K562 (cell line): ENCODE results near the gene OTOR. TPM values are rescaled to one million over a fixed set of nuclear protein-coding genes. Genes with fewer than 3 reads are reported as not detected.

Experiments
- DACH1 ChIP-seq: fragments of 450-650 bp; IDR thresholded peaks from 2 replicates; pipeline ENCODE4 v1.6.1; 2018; ENCODE audit not compliant: partially characterized antibody
- DNMT1 ChIP-seq: fragments of 450-650 bp; IDR thresholded peaks from 2 replicates; pipeline ENCODE4 v1.6.1; 2016; ENCODE audit warnings: antibody characterized with exemption, mild to moderate bottlenecking
- E2F4 ChIP-seq: sonication (generic); formaldehyde crosslinking; IDR thresholded peaks from 2 replicates; pipeline ENCODE4 v1.8.0; 2022; ENCODE audit warnings: mild to moderate bottlenecking, low read depth, missing genetic modification reagents
- HDAC8 ChIP-seq: fragments of 450-650 bp; IDR thresholded peaks from 2 replicates; pipeline ENCODE4 v1.6.1; 2016; ENCODE audit warnings: mild to moderate bottlenecking, missing genetic modification characterization, moderate library complexity, missing compliant biosample characterization
- KDM4B ChIP-seq, 2 experiments: fragments of 450-650 bp in 1 of 2; sonication (generic) in 1 of 2; IDR thresholded peaks; 2 replicates each; pipeline ENCODE4 v1.6.1; 2016 to 2017; ENCODE audit warnings: borderline replicate concordance in 2 of 2, antibody characterized with exemption in 1 of 2, low read depth in 1 of 2, mild to moderate bottlenecking in 1 of 2
- POLR2B ChIP-seq: fragments of 450-650 bp; IDR thresholded peaks from 2 replicates; pipeline ENCODE4 v1.6.1; 2018; ENCODE audit warnings: low read depth; ENCODE audit not compliant: partially characterized antibody
- POLR2G ChIP-seq: fragments of 200-400 bp; formaldehyde crosslinking; IDR thresholded peaks from 2 replicates; pipeline ENCODE4 v1.6.1; 2017; ENCODE audit warnings: low read depth, mild to moderate bottlenecking, antibody characterized with exemption, low read length, moderate library complexity
- PTBP1 ChIP-seq: fragments of 200-400 bp; formaldehyde crosslinking; IDR thresholded peaks from 2 replicates; pipeline ENCODE4 v1.6.1; 2017; ENCODE audit warnings: low read depth, low read length
- SMARCC2 ChIP-seq: fragments of 450-650 bp; IDR thresholded peaks from 2 replicates; pipeline ENCODE4 v1.6.1; 2017; ENCODE audit warnings: antibody characterized with exemption, moderate library complexity, mild to moderate bottlenecking, low read depth
- SRSF3 ChIP-seq: fragments of 200-400 bp; formaldehyde crosslinking; IDR thresholded peaks from 2 replicates; pipeline ENCODE4 v1.6.1; 2016; ENCODE audit warnings: mild to moderate bottlenecking, low read length, moderate library complexity; ENCODE audit not compliant: insufficient read depth
- STAT5A ChIP-seq: IDR thresholded peaks from 2 replicates; pipeline ENCODE4 v1.6.1; 2012; ENCODE audit warnings: low read length, inconsistent platforms, borderline replicate concordance
- TAL1 ChIP-seq: fragments of 450-650 bp; IDR thresholded peaks from 2 replicates; pipeline ENCODE4 v1.6.1; 2016; ENCODE audit warnings: mild to moderate bottlenecking
- ZBTB7A ChIP-seq: IDR thresholded peaks from 2 replicates; pipeline ENCODE4 v1.6.1; 2011; ENCODE audit warnings: low read depth, mild to moderate bottlenecking, low read length, moderate library complexity, borderline replicate concordance; ENCODE audit not compliant: control insufficient read depth
- ZNF12 ChIP-seq: sonication (generic); formaldehyde crosslinking; IDR thresholded peaks from 2 replicates; pipeline ENCODE4 v1.4.0; 2020; ENCODE audit warnings: mild to moderate bottlenecking, missing genetic modification reagents
- ZNF175 ChIP-seq: fragments of 200-800 bp; sonication (Bioruptor generic); IDR thresholded peaks from 2 replicates; pipeline ENCODE4 v1.6.1; 2016; ENCODE audit warnings: low read depth, mild to moderate bottlenecking, missing genetic modification characterization, missing compliant biosample characterization
- ZNF507 ChIP-seq: conservative IDR thresholded peaks from 2 replicates; pipeline ENCODE4 v1.6.1; 2017; ENCODE audit warnings: missing genetic modification characterization, missing compliant biosample characterization
- ZNF57 ChIP-seq: fragments of 450-650 bp; formaldehyde crosslinking; IDR thresholded peaks from 2 replicates; pipeline ENCODE4 v1.4.0; 2020; ENCODE audit warnings: mild to moderate bottlenecking, moderate library complexity
- ZNF639 ChIP-seq, 2 experiments: fragments of 200-800 bp in 1 of 2; sonication (Bioruptor generic) in 1 of 2; sonication (generic) in 1 of 2; formaldehyde crosslinking in 1 of 2; IDR thresholded peaks in 1 of 2; conservative IDR thresholded peaks in 1 of 2; 2 replicates each; pipeline versions ENCODE4 v1.5.0 to v1.6.1; 2016 to 2020; ENCODE audit warnings: missing compliant biosample characterization in 1 of 2, missing genetic modification characterization in 1 of 2, missing genetic modification reagents in 1 of 2
- ZNF668 ChIP-seq: fragments of 250-450 bp; sonication (Bioruptor Pico); IDR thresholded peaks from 2 replicates; pipeline ENCODE4 v1.8.0; 2022; ENCODE audit warnings: mild to moderate bottlenecking, inconsistent platforms
- ZNF764 ChIP-seq: fragments of 250-450 bp; sonication (Bioruptor Pico); IDR thresholded peaks from 2 replicates; pipeline ENCODE4 v1.4.0; 2020; ENCODE audit warnings: low read depth, mild to moderate bottlenecking, moderate library complexity
- ZNF766 ChIP-seq: fragments of 200-800 bp; sonication (Bioruptor generic); conservative IDR thresholded peaks from 2 replicates; pipeline ENCODE4 v1.6.1; 2016; ENCODE audit warnings: missing genetic modification characterization, missing compliant biosample characterization
- ZNF780A ChIP-seq: fragments of 250-450 bp; sonication (Bioruptor Pico); IDR thresholded peaks from 2 replicates; pipeline ENCODE4 v1.5.0; 2021; ENCODE audit warnings: mild to moderate bottlenecking
- polyA plus RNA-seq, 8 experiments: library from polyadenylated mRNA; depleted of rRNA in 4 of 8; stranded (reverse) in 5 of 8; unstranded in 3 of 8; fragments of >200 nt; fragmentation: Nextera tagmentation in 2 of 8; fragmentation: Illumina TruSeq in 1 of 8; extraction: Ambion mirVana in 2 of 8; extraction: Trizol in 1 of 8; gene quantifications; 2 replicates each; pipeline versions ENCODE4 v1.2.1 to v1.2.3, GENCODE V29; 2011 to 2014; ENCODE audit warnings: inconsistent platforms in 1 of 8, missing spikeins in 1 of 8
- total RNA-seq, 7 experiments: library from RNA; depleted of rRNA in 6 of 7; stranded (reverse); fragments of >200 nt in 6 of 7; fragmentation: Illumina TruSeq in 2 of 7; extraction: Trizol in 2 of 7; gene quantifications; 2 replicates each; pipeline versions ENCODE4 v1.2.1 to v1.2.3, GENCODE V29; 2011 to 2021; ENCODE audit warnings: low replicate concordance in 1 of 7
- TF ChIP-seq, protein P1 (sequence below): sonication (generic); formaldehyde crosslinking; IDR thresholded peaks from 2 replicates; pipeline ENCODE4 v1.8.0; 2022; ENCODE audit warnings: mild to moderate bottlenecking, missing genetic modification reagents
- TF ChIP-seq, protein P2 (sequence below), 2 experiments: fragments of 450-650 bp in 1 of 2; sonication (generic) in 1 of 2; formaldehyde crosslinking; conservative IDR thresholded peaks; 2 replicates each; pipeline versions ENCODE4 v1.4.0 to v1.8.1; 2020 to 2022; ENCODE audit warnings: mild to moderate bottlenecking in 1 of 2, missing genetic modification reagents in 1 of 2

Gene OTOR
- total and polyA plus RNA-seq, 9 of the 15 experiments (the other 6 are each of a cell fraction or from before 2014, with no cell fraction given): not detected

DNA sequence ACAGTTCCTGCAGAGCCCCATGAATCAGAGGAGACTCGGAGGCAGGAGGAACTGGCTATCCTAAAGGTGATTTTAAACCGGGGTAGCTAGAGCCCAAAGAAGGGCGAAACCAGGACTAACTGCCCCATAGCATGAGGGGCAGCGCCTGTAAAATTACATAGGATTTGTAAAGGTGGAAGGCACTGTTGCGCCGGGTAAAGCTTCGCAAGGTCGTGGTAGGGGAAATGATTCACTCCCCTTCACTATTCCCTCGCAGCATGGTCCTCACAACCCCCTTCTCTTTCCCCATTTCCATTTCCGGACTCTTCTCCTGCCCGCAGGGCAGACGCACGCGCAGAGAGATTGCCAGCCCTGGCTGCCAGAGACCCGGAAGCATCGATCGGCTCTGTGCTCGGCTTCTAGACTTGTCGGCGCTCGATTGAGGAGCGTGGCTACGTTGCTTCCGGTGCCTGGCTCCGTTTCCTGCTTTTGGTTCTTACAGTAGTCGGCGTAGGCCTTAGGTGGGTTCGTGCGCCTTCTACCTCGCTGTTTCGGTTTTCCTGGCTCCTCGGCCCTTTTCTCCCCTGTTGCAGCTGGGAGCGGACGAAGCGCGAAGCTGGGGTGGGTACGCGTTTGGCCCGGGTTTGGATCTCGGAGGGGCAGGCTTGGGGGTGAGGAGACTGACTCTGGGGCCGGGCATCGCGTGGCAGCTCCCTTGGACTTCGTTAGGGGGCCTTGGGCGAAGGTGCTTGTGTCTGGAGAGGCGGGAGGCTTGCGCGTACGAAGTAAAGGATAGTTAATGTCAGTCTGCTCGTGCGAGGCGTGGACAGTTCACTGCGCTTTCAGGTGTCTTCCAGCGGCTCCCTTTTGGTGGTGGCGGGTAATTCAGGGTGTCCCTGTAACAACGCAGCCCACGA is 18.3 kb upstream of the OTOR start, which contains the start of gene SNRPB2 (continued):
- TF ChIP-seq E2F4 (CRISPR knock-in tag) (no peak), ZNF507 (tag) (no peak), POLR2B (peak; percentile 73), HDAC8 (tag) (no peak), SMARCC2 (no peak), ZNF766 (CRISPR knock-in tag) (peak; percentile 59), KDM4B (IDR thresholded peaks at IDR 0.05; ENCODE audit: borderline replicate concordance in 2 of 2, low read depth in 1 of 2) (peak in 1 of 2 experiments; percentile 73; a peak in 1 of 4 replicates), PTBP1 (no peak), ZNF57 (CRISPR knock-in tag) (no peak), ZNF764 (CRISPR knock-in tag) (no peak), STAT5A (no peak), ZNF780A (CRISPR knock-in tag) (no peak), ZNF639 (CRISPR knock-in tag; conservative IDR thresholded peaks at IDR 0.05 in 1 of 2, IDR thresholded peaks at IDR 0.05 in 1 of 2) (0 out of 4 replicates have a peak, but pooled peaks of 1 of the 2 experiments have one; percentile 29), ZBTB7A (no peak), TAL1 (no peak), SRSF3 (no peak), ZNF175 (CRISPR knock-in tag) (0 out of 2 replicates have a peak, but pooled peaks have one; percentile 50), DACH1 (no peak), ZNF12 (CRISPR knock-in tag) (no peak), ZNF668 (CRISPR knock-in tag) (no peak), POLR2G (peak; percentile 90), DNMT1 (no peak)
- TF ChIP-seq, protein P1, sequence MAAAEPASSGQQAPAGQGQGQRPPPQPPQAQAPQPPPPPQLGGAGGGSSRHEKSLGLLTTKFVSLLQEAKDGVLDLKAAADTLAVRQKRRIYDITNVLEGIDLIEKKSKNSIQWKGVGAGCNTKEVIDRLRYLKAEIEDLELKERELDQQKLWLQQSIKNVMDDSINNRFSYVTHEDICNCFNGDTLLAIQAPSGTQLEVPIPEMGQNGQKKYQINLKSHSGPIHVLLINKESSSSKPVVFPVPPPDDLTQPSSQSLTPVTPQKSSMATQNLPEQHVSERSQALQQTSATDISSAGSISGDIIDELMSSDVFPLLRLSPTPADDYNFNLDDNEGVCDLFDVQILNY (CRISPR knock-in tag): no peak
- TF ChIP-seq, protein P2, sequence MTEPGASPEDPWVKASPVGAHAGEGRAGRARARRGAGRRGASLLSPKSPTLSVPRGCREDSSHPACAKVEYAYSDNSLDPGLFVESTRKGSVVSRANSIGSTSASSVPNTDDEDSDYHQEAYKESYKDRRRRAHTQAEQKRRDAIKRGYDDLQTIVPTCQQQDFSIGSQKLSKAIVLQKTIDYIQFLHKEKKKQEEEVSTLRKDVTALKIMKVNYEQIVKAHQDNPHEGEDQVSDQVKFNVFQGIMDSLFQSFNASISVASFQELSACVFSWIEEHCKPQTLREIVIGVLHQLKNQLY (CRISPR knock-in tag; conservative IDR thresholded peaks at IDR 0.05): no peak
